Measurements from ENCODE around the gene NIP7.
A peak's percentile ranks its signal among the peaks of the same experiment; 100 is the strongest.

NIP7 gene

GRCh38 chr16:69318911-69319289 lies 20.7 kb upstream of the NIP7 start:
- DNase-seq (ENCODE audit: low spot score) = no peak

GRCh38 chr16:69319381-69319780 lies 20.2 kb upstream of the NIP7 start:
- no peak for DNase-seq (ENCODE audit: low spot score)

- no peak for DNase-seq (ENCODE audit: low spot score)
Observed at GRCh38 chr16:69319826-69320739, 19.5 kb upstream of the NIP7 start.

- no peak for DNase-seq (ENCODE audit: low spot score)
Observed at GRCh38 chr16:69320740-69321073, 18.9 kb upstream of the NIP7 start.

- DNase-seq (ENCODE audit: low spot score) = no peak
Observed at GRCh38 chr16:69321080-69321479, 18.5 kb upstream of the NIP7 start.

- no peak for DNase-seq (ENCODE audit: low spot score)
Observed at GRCh38 chr16:69322343-69322742, 17.2 kb upstream of the NIP7 start.

GRCh38 chr16:69323415-69323814 lies 16.2 kb upstream of the NIP7 start:
- DNase-seq (ENCODE audit: low spot score) = no peak

GRCh38 chr16:69324013-69324531 lies 15.5 kb upstream of the NIP7 start:
- DNase-seq (ENCODE audit: low spot score) = no peak

GRCh38 chr16:69324585-69325253 lies 14.9 kb upstream of the NIP7 start:
- DNase-seq (ENCODE audit: low spot score) = no peak

- no peak for DNase-seq (ENCODE audit: low spot score)
Observed at GRCh38 chr16:69325784-69326171, 13.8 kb upstream of the NIP7 start.

- DNase-seq (ENCODE audit: low spot score) = no peak
Observed at GRCh38 chr16:69326172-69326873, 13.2 kb upstream of the NIP7 start.

- DNase-seq (ENCODE audit: low spot score) = no peak
Observed at GRCh38 chr16:69327585-69328310, 11.8 kb upstream of the NIP7 start.

- no peak for DNase-seq (ENCODE audit: low spot score)
Observed at GRCh38 chr16:69328854-69329316, 10.7 kb upstream of the NIP7 start.

GRCh38 chr16:69329369-69330285 lies 9.9 kb upstream of the NIP7 start:
- no peak for DNase-seq (ENCODE audit: low spot score)

- DNase-seq (ENCODE audit: low spot score) = peak; percentile 92
Observed at GRCh38 chr16:69330286-69331109, 9.1 kb upstream of the NIP7 start, which contains the start of gene PDF. Gene PDF, minus strand, starts transcription at chr16:69330588. Its CDS starts 18 bp downstream, at chr16:69330570.

- no peak for DNase-seq (ENCODE audit: low spot score)
Observed at GRCh38 chr16:69334696-69335095, 4.9 kb upstream of the NIP7 start.

- DNase-seq (ENCODE audit: low spot score) = no peak
Observed at GRCh38 chr16:69338557-69339288, 849 bp upstream of the NIP7 start.

- no peak for DNase-seq (ENCODE audit: low spot score)
Observed at GRCh38 chr16:69340095-69340644, 598 bp downstream of the NIP7 start.
